Mammary epithelial cell (primary cell): ENCODE data around the gene ZNF33B.

ENCODE experiments used
- CTCF ChIP-seq, 2 donors: IDR thresholded peaks in 1 of 2; conservative IDR thresholded peaks in 1 of 2; 2 replicates each; pipeline ENCODE4 v1.5.1; 2011 to 2012; ENCODE audit warnings: inconsistent platforms in 2 of 2, low read length in 2 of 2, mild to moderate bottlenecking in 2 of 2, control low read depth in 1 of 2, low read depth in 1 of 2; ENCODE audit not compliant: insufficient read depth in 1 of 2; ENCODE audit errors: extremely low read depth in 1 of 2
- EZH2 ChIP-seq: IDR thresholded peaks from 2 replicates; pipeline ENCODE4 v1.6.1; 2012; ENCODE audit warnings: low read length, inconsistent platforms, borderline replicate concordance

DNA sequence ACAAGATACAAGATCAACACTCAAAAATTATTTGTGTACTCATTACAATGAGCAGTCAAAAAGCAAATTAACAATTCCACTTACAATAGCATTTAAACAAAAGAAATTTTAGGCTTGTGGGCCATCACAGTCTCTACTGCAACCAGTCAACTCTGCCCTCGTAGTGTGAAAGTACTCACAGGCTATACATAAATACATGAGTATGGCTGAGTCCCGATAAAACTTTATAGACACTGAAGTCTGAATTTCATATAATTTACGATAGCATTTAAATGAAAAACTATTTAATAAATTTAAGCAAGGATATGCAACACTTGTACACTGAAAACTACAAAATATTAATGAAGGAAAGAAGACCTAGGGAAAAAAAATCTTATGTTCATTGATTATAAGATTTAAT lies 90.1 kb downstream of the ZNF33B start:
- no peak for TF ChIP-seq CTCF (conservative IDR thresholded peaks at IDR 0.05 in 1 of 2, IDR thresholded peaks at IDR 0.05 in 1 of 2; ENCODE audit: extremely low read depth in 1 of 2, insufficient read depth in 1 of 2, low read depth in 1 of 2, low read length in 2 of 2)
- no peak for TF ChIP-seq EZH2
